Activated CD4-positive, alpha-beta memory T cell treated with anti-CD3 and anti-CD28 coated beads for 36 hours (primary cell): ENCODE data around the gene PIP5K1B. TPM values are rescaled to one million over a fixed set of nuclear protein-coding genes. Genes with fewer than 3 reads are reported as not detected.

Source experiments
- CTCF ChIA-PET: fragments of 350-600 bp; sonication (Branson Sonifier 250); formaldehyde crosslinking; loops from one replicate; lab custom pipeline; 2021; ENCODE audit warnings: antibody characterized with exemption, inconsistent platforms; lab: Charles Lee
- POLR2A ChIA-PET: fragments of 350-600 bp; sonication (Branson Sonifier 250); formaldehyde crosslinking; loops from one replicate; lab custom pipeline; 2021; ENCODE audit warnings: antibody characterized with exemption; lab: Charles Lee
- DNase-seq: peaks from one replicate; pipeline ENCODE4 v3.0.0-alpha.2; 2020
- H3K27ac Mint-ChIP-seq: one replicate; pipeline ENCODE4 v1.8.0; 2021; ENCODE audit warnings: mixed read lengths
- H3K27me3 Mint-ChIP-seq: one replicate; pipeline ENCODE4 v1.8.0; 2021; ENCODE audit warnings: mixed read lengths
- H3K36me3 Mint-ChIP-seq: one replicate; pipeline ENCODE4 v1.8.0; 2021; ENCODE audit warnings: mixed read lengths
- H3K4me1 Mint-ChIP-seq: one replicate; pipeline ENCODE4 v1.8.0; 2021; ENCODE audit warnings: low read depth, mixed read lengths
- H3K4me3 Mint-ChIP-seq: one replicate; pipeline ENCODE4 v1.8.0; 2021; ENCODE audit warnings: mild to moderate bottlenecking, mixed read lengths
- H3K9me3 Mint-ChIP-seq: one replicate; pipeline ENCODE4 v1.8.0; 2021; ENCODE audit warnings: mixed read lengths
- intact Hi-C: fragments of 100-400 bp; cut with micrococcal nuclease; formaldehyde crosslinking; loops from one replicate; pipeline ENCODE4 v1.15.1; 2023
- total RNA-seq, 2 experiments: library from RNA; stranded (reverse); gene quantifications; one replicate each; pipeline ENCODE4 v1.2.3, GENCODE V29; 2021

Gene PIP5K1B
- total RNA-seq, 2 experiments from 2014 or later: 1.1 to 1.6 TPM

DNA sequence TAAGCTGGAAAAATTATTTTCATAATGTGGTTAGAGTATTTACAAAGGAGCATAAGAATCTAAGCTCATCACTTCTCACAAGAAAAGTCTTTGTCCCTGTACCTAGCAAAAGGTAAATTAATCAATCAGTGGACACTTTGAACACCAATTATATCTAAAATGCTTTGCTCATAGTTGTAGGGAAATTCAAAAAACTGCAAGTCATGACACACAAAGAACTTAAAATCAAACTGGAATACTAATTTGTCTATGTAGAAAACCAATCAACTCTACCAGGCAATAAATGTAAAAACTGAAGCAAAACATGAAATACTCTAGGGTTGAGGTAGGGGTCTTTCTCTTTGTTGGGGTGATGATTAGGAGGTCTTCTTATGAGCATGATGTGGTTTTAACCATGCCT lies 173.4 kb downstream of the PIP5K1B start:
- POLR2A ChIA-PET: no interaction called here
- H3K4me1 Mint-ChIP-seq: no peaks in the 10 kb centered on the region
- peaks cover 1% of the 10 kb centered on the region for H3K27me3 Mint-ChIP-seq
- CTCF ChIA-PET: interaction anchor here (0.7 kb wide), 1 partner anchor 78 kb away, joined by 3 read pairs; no protein-coding TSS in a partner anchor
- H3K36me3 Mint-ChIP-seq: no peaks in the 10 kb centered on the region
- no peak overlapping the region for H3K27ac Mint-ChIP-seq
- H3K4me3 Mint-ChIP-seq: no peak overlapping the region
- intact Hi-C loops: no loop called here
- no peaks in the 10 kb centered on the region for H3K9me3 Mint-ChIP-seq
- no peak for DNase-seq

DNA sequence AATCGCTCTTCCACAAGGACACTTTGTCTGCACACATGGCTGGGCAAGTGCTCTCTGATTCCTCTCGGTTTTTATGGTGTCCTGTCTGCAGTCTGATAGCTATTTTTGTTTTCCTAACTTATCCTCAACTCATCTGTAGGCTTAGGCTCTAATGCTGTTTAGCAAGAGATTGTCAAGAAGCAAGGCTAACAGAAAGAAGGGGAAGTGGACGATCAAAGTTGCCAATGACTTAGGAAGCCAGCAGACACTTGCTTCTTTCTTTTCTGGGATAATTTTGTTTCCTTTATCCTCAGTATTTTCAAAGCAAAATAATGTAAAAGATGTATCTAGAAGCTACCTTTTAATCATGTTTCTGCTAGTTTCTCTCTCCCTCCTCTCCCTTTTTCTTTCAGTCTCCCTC lies 178.2 kb downstream of the PIP5K1B start:
- ChIA-PET POLR2A (no interaction called here), CTCF (no interaction called here)
- no peak overlapping the region for H3K4me3 Mint-ChIP-seq
- no peak for DNase-seq
- peaks cover 17% of the 10 kb centered on the region for H3K4me1 Mint-ChIP-seq
- no peak overlapping the region for H3K27ac Mint-ChIP-seq
- no peaks in the 10 kb centered on the region for H3K9me3 Mint-ChIP-seq
- H3K36me3 Mint-ChIP-seq: no peaks in the 10 kb centered on the region
- H3K27me3 Mint-ChIP-seq: peaks cover 1% of the 10 kb centered on the region
- intact Hi-C loops: no loop called here

DNA sequence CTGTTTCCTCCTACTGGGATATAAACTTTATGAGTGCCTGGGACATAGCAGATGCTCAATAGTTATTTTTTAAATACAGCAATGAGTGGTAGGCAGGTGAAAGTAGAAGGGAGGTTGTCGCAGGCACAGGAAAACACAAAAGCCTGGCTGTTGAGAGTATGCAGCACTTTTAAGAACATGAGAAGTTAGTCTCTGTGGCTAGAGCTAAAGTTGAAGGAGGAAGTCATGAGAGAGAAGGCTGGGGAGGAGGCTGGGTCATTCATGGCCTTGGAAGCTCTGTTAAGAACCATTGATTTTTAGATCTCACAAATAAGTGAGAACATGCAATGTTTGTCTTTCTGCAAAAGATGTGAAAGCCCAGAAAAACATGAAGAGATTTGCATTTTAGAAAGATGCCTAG lies 182.2 kb downstream of the PIP5K1B start:
- Mint-ChIP-seq H3K27me3 (no peaks in the 10 kb centered on the region), H3K9me3 (no peaks in the 10 kb centered on the region), H3K4me3 (no peak overlapping the region), H3K36me3 (no peaks in the 10 kb centered on the region), H3K27ac (no peak overlapping the region), H3K4me1 (peaks cover 20% of the 10 kb centered on the region)
- CTCF ChIA-PET: no interaction called here
- POLR2A ChIA-PET: no interaction called here
- intact Hi-C loops: no loop called here
- DNase-seq: no peak

DNA sequence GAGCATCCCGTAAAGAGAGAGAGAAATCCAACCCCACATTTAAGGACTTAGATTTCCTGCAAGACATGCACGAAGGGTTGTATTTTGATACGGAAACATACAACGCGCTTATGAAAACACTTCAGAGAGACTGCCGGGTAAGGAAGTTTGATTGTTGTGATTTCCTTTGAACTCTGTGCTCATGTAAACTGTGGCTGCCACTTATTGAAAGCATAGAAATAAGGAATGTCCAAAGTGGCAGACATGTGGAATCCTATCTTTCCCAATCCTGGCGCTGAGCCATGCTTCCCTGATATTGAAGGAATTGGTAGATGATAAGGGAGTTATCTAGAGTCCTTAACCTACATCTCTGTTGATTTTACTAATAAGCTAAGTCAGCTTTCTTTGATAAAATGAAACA lies 189.5 kb downstream of the PIP5K1B start:
- POLR2A ChIA-PET: no interaction called here
- Mint-ChIP-seq H3K36me3 (no peaks in the 10 kb centered on the region), H3K27me3 (no peaks in the 10 kb centered on the region), H3K4me1 (peaks cover 31% of the 10 kb centered on the region), H3K27ac (peak overlapping the region; percentile 46), H3K9me3 (no peaks in the 10 kb centered on the region), H3K4me3 (peak overlapping the region; percentile 39)
- DNase-seq: no peak
- intact Hi-C loops: loop anchor here (2.0 kb wide), 1 partner anchor 54 kb away; no protein-coding TSS in a partner anchor
- CTCF ChIA-PET: interaction anchor here (0.7 kb wide), 1 partner anchor 18 kb away, joined by 3 read pairs; no protein-coding TSS in a partner anchor

DNA sequence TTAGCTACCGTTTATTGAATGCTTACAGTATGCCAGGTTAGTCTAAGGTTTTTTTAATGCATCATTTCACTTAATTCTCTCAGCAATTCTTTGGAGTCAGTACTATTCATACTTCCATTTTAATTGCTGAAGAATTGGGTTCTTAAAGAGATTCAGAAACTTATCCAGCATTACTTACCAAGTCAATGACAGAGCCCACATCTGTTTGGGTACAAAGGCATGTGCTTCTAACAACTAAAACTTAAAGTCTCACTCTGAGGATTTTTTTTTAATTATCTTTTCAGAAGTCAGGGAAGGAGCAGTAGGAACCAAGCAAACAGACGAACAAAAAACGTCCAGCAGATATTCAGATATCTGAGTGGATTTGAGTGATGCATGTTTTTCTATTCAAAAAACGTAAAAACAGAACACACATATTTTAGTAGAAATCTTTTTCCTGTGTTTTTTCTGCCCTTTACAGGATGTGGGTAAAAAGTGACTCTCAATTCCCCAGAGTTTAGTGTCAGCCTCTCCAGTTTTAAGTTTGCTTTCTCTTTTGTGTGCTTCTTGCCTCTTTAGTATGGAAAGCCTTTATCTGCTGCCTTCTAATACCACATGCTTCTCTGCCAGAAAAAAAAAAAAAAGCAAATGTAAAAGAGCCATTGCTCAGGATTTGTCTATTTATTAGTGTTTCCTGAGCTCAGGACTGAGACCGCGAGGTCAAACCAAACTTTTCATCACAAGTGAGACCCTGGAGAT lies 190.9 kb downstream of the PIP5K1B start:
- Mint-ChIP-seq H3K27ac (peak overlapping the region; percentile 84), H3K9me3 (no peaks in the 10 kb centered on the region), H3K36me3 (no peaks in the 10 kb centered on the region), H3K27me3 (no peaks in the 10 kb centered on the region), H3K4me3 (peak overlapping the region; percentile 48), H3K4me1 (peaks cover 31% of the 10 kb centered on the region)
- intact Hi-C loops: loop anchor here (2.0 kb wide), 3 partner anchors 53 to 115 kb away; a partner anchor contains a TSS
- DNase-seq: no peak
- CTCF ChIA-PET: interaction anchor here (1.3 to 2.0 kb wide), 2 partner anchors 104 to 140 kb away, joined by 4 to 6 read pairs; partner anchors contain the start of gene FXN
- POLR2A ChIA-PET: no interaction called here

GRCh38 chr9:68896486-68896885 lies 191.4 kb downstream of the PIP5K1B start:
- intact Hi-C loops: loop anchor here (2.0 kb wide), 2 partner anchors 78 to 116 kb away; a partner anchor contains a TSS
- no peak overlapping the region for H3K4me3 Mint-ChIP-seq
- DNase-seq: no peak
- peak overlapping the region; percentile 84 for H3K27ac Mint-ChIP-seq
- H3K36me3 Mint-ChIP-seq: no peaks in the 10 kb centered on the region
- no peaks in the 10 kb centered on the region for H3K9me3 Mint-ChIP-seq
- H3K4me1 Mint-ChIP-seq: peaks cover 31% of the 10 kb centered on the region
- ChIA-PET CTCF (interaction anchor here (1.3 to 2.0 kb wide), 2 partner anchors 103 to 139 kb away, joined by 4 to 6 read pairs; partner anchors contain the start of gene FXN), POLR2A (no interaction called here)
- no peaks in the 10 kb centered on the region for H3K27me3 Mint-ChIP-seq

- Mint-ChIP-seq H3K36me3 (no peaks in the 10 kb centered on the region), H3K9me3 (no peaks in the 10 kb centered on the region), H3K27me3 (no peaks in the 10 kb centered on the region), H3K4me3 (no peak overlapping the region), H3K4me1 (peaks cover 31% of the 10 kb centered on the region), H3K27ac (no peak overlapping the region)
- ChIA-PET POLR2A (no interaction called here), CTCF (interaction anchor here (0.8 kb wide), 1 partner anchor 102 kb away, joined by 4 read pairs; no protein-coding TSS in a partner anchor)
- intact Hi-C loops: loop anchor here (2.0 kb wide), 2 partner anchors 77 to 117 kb away; a partner anchor contains a TSS
- no peak for DNase-seq
Measured at GRCh38 chr9:68897577-68898145, 192.6 kb downstream of the PIP5K1B start.

- H3K36me3 Mint-ChIP-seq: no peaks in the 10 kb centered on the region
- no peak overlapping the region for H3K27ac Mint-ChIP-seq
- ChIA-PET CTCF (no interaction called here), POLR2A (no interaction called here)
- H3K9me3 Mint-ChIP-seq: no peaks in the 10 kb centered on the region
- no peak for DNase-seq
- H3K27me3 Mint-ChIP-seq: no peaks in the 10 kb centered on the region
- peaks cover 29% of the 10 kb centered on the region for H3K4me1 Mint-ChIP-seq
- intact Hi-C loops: no loop called here
- H3K4me3 Mint-ChIP-seq: no peak overlapping the region
Measured at GRCh38 chr9:68898781-68899439, 193.9 kb downstream of the PIP5K1B start.

GRCh38 chr9:68904454-68904853 lies 199.4 kb downstream of the PIP5K1B start:
- intact Hi-C loops: no loop called here
- H3K4me1 Mint-ChIP-seq: peaks cover 14% of the 10 kb centered on the region
- ChIA-PET CTCF (no interaction called here), POLR2A (no interaction called here)
- H3K4me3 Mint-ChIP-seq: no peak overlapping the region
- no peak overlapping the region for H3K27ac Mint-ChIP-seq
- no peak for DNase-seq
- H3K9me3 Mint-ChIP-seq: no peaks in the 10 kb centered on the region
- H3K36me3 Mint-ChIP-seq: no peaks in the 10 kb centered on the region
- H3K27me3 Mint-ChIP-seq: no peaks in the 10 kb centered on the region

DNA sequence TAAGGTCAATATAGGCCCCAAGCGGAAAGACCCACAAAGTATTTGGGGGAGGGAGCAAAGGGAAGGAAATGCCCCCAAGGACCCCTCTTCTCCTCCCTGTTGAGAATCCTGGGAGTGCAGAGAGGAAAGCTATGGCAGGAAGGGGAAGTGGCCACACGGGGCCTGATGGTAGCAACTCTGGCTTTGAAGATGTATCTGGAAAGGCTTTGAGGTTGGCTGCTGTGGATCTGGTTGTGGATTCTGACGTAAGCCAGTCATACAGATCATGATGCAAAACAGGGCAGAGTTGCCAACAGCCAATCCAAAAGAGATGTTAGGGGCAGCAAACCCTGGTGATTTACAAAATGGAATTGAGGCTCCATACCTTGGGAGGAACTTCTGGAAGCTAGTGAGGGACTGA lies 200.1 kb downstream of the PIP5K1B start:
- Mint-ChIP-seq H3K27me3 (no peaks in the 10 kb centered on the region), H3K4me1 (peaks cover 14% of the 10 kb centered on the region), H3K36me3 (no peaks in the 10 kb centered on the region), H3K4me3 (no peak overlapping the region), H3K27ac (no peak overlapping the region), H3K9me3 (no peaks in the 10 kb centered on the region)
- ChIA-PET CTCF (no interaction called here), POLR2A (no interaction called here)
- intact Hi-C loops: no loop called here
- DNase-seq: no peak

- no peak overlapping the region for H3K27ac Mint-ChIP-seq
- no peak for DNase-seq
- H3K27me3 Mint-ChIP-seq: no peaks in the 10 kb centered on the region
- H3K4me1 Mint-ChIP-seq: peaks cover 14% of the 10 kb centered on the region
- no peaks in the 10 kb centered on the region for H3K36me3 Mint-ChIP-seq
- no peaks in the 10 kb centered on the region for H3K9me3 Mint-ChIP-seq
- intact Hi-C loops: no loop called here
- H3K4me3 Mint-ChIP-seq: no peak overlapping the region
- ChIA-PET CTCF (no interaction called here), POLR2A (no interaction called here)
Measured at GRCh38 chr9:68907910-68908309, 202.9 kb downstream of the PIP5K1B start.

GRCh38 chr9:68912561-68912960 lies 207.5 kb downstream of the PIP5K1B start:
- Mint-ChIP-seq H3K36me3 (no peaks in the 10 kb centered on the region), H3K27me3 (no peaks in the 10 kb centered on the region), H3K4me3 (no peak overlapping the region), H3K9me3 (no peaks in the 10 kb centered on the region), H3K4me1 (peaks cover 2% of the 10 kb centered on the region), H3K27ac (no peak overlapping the region)
- no peak for DNase-seq
- ChIA-PET POLR2A (no interaction called here), CTCF (interaction anchor here (1.0 kb wide), 1 partner anchor 18 kb away, joined by 3 read pairs; no protein-coding TSS in a partner anchor)
- intact Hi-C loops: no loop called here
